ENCODE data around the gene ZNF823.

DNA sequence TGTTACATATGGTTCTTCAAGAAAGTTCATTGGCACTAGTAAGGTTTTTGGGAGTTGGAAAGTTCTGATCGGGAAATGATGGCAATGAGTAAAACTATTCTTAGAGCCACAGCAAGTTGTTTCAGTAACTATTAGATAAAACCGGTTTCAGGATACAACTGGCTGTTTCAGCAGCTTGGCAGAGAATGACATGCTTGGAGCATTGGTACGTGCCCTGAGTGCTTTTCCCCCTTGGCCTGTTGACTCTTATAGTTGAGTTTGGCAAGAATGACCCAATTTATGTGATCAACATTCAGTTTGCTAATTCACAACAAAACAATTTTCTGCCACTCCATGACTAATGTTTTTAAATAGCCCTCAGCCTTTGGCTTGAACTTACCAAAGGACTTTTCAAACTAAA is 48.8 kb upstream of the ZNF823 start:
- no peak for TF ChIP-seq POLR2A (IDR thresholded peaks at IDR 0.05)
- TF ChIP-seq, protein P1, sequence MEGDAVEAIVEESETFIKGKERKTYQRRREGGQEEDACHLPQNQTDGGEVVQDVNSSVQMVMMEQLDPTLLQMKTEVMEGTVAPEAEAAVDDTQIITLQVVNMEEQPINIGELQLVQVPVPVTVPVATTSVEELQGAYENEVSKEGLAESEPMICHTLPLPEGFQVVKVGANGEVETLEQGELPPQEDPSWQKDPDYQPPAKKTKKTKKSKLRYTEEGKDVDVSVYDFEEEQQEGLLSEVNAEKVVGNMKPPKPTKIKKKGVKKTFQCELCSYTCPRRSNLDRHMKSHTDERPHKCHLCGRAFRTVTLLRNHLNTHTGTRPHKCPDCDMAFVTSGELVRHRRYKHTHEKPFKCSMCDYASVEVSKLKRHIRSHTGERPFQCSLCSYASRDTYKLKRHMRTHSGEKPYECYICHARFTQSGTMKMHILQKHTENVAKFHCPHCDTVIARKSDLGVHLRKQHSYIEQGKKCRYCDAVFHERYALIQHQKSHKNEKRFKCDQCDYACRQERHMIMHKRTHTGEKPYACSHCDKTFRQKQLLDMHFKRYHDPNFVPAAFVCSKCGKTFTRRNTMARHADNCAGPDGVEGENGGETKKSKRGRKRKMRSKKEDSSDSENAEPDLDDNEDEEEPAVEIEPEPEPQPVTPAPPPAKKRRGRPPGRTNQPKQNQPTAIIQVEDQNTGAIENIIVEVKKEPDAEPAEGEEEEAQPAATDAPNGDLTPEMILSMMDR (IDR thresholded peaks at IDR 0.05): no peak
